Measurements from ENCODE around the gene CRACR2A. TPM values are rescaled to one million over a fixed set of nuclear protein-coding genes. Genes with fewer than 3 reads are reported as not detected.

The CRACR2A gene
- total and polyA plus RNA-seq, 2 of the 4 experiments (the other 2 are of a cell fraction): 0.54 to 0.60 TPM

DNA sequence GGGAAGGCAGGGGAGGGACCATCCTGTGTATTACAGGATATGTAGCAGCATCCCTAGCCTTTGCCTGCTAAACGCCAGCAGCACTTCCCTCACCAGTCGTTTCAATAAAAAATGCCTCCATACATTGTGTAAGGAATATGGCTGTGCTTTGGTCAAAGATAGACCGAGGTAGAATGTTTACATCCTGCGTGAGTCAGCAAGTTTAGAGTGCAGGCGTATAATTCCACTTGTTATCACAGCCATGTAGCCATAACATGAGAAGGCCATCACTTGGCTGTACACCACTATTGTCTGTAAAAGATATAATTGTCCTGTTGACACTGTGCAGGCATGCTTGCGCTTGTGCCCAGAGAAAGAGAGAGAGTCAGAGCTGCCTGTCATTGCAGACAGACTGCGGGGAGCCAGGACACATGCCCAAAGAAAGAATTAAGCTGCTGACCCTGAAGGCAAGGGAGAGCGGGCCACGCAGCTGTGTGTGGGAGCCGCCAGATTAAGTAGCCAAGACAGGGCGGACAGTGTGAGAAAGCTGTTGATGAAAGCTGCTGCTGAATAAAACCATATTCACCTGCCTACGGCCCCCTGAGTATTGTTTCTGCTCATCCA lies 68.4 kb downstream of the CRACR2A start:
- Histone ChIP-seq H4K8ac (ENCODE audit: low read depth in 2 of 2, low read length in 2 of 2) (no peak overlapping the region), H4K91ac (ENCODE audit: insufficient read depth, low read depth, low read length) (no peak overlapping the region), H2AK9ac (replicated peaks; ENCODE audit: low read depth, low read length, poor library complexity) (no peak overlapping the region), H3K4me3 (ENCODE audit: insufficient read depth, low read depth, low read length) (no peak overlapping the region), H4K20me1 (ENCODE audit: insufficient read depth, low read length) (no peaks in the 10 kb centered on the region), H3K4me1 (ENCODE audit: control insufficient read depth, insufficient read depth, low read length) (no peaks in the 10 kb centered on the region), H3K27me3 (ENCODE audit: control insufficient read depth, insufficient read depth, low read length) (peaks cover 7% of the 10 kb centered on the region), H3K79me1 (ENCODE audit: low read depth in 1 of 2, low read length in 2 of 2) (no peaks in the 10 kb centered on the region), H3K27ac (ENCODE audit: insufficient read depth, low read length) (no peak overlapping the region), H2BK15ac (ENCODE audit: low read depth, low read length) (no peak overlapping the region), H2BK5ac (ENCODE audit: low read depth, low read length, poor library complexity, severe bottlenecking) (no peak overlapping the region), H2AK5ac (ENCODE audit: low read depth, low read length) (no peak overlapping the region), H3K4ac (ENCODE audit: low read depth, low read length) (no peak overlapping the region), H4K5ac (ENCODE audit: low read depth, low read length) (no peak overlapping the region), H3K56ac (ENCODE audit: extremely low read depth, insufficient read depth, low read length) (no peak overlapping the region), H2BK120ac (ENCODE audit: low read depth, low read length) (no peak overlapping the region), H3K18ac (ENCODE audit: low read depth, low read length) (no peak overlapping the region), H2BK20ac (ENCODE audit: low read depth, low read length) (no peak overlapping the region), H2AFZ (replicated peaks; ENCODE audit: low read length, poor library complexity) (no peak overlapping the region), H3K9ac (ENCODE audit: low read depth, low read length) (no peak overlapping the region), H3K4me2 (ENCODE audit: low read depth, low read length) (no peak overlapping the region), H3K14ac (replicated peaks; ENCODE audit: low read depth, low read length) (no peak overlapping the region), H3K9me1 (ENCODE audit: insufficient read depth, low read length) (no peaks in the 10 kb centered on the region), H3K9me3 (ENCODE audit: control insufficient read depth, insufficient read depth, low read length) (no peaks in the 10 kb centered on the region), H3K23ac (ENCODE audit: low read depth, low read length) (no peak overlapping the region), H3K36me3 (ENCODE audit: control insufficient read depth, insufficient read depth, low read length) (no peaks in the 10 kb centered on the region)
- in situ Hi-C loops (cut with MboI; ENCODE audit: low sequenced_read_pairs): no loop called here
- no peak for DNase-seq
- ChIA-PET CTCF (no interaction called here), POLR2A (ENCODE audit: unreplicated experiment) (no interaction called here)
- 84% methylated on average over 4 of the region's 12 CpGs; no CpG with 5 or more reads in 1 of the 2 experiments for WGBS, 2 experiments (ENCODE audit: extremely low coverage in 2 of 2, insufficient read length in 1 of 2)
- dilution Hi-C loops (cut with HindIII; ENCODE audit: low sequenced_read_pairs, unreplicated experiment): no loop called here
- intact Hi-C loops (cut with micrococcal nuclease): no loop called here
- BruUV-seq (replicated peaks): no TSS peak
- TF ChIP-seq CEBPB (IDR thresholded peaks at IDR 0.05; ENCODE audit: low read depth, low read length): no peak
- TF ChIP-seq FOS (IDR thresholded peaks at IDR 0.05; ENCODE audit: low read depth, low read length): no peak
- no peak for ATAC-seq (ENCODE audit: low read depth)

All from IMR-90 (cell line).